K562 (cell line): ENCODE results near the gene MICAL1. TPM values are rescaled to one million over a fixed set of nuclear protein-coding genes. Genes with fewer than 3 reads are reported as not detected.

Experiments used
- ATAC-seq: fragments of 200-7000 bp; cut with Tn5 transposase; 3 replicates; pipeline ENCODE4 v1.9.1; 2020; ENCODE audit warnings: moderate library complexity
- BruUV-seq: library from RNA; stranded (reverse); fragments of 400-500 nt; replicated peaks from 2 replicates; lab custom pipeline; 2021; lab: Mats Ljungman, UMichigan
- CTCF ChIA-PET: fragments of 300-600 bp; formaldehyde crosslinking; extraction: SDS; loops from one replicate; lab custom pipeline; 2021; ENCODE audit warnings: low intra/inter-chr PET ratio; lab: Yijun Ruan, JAX
- POLR2A ChIA-PET: fragments of 300-600, 350-650 bp; sonication (Branson Sonifier 250); formaldehyde crosslinking; extraction: SDS; loops from one replicate; lab custom pipeline; 2021; ENCODE audit warnings: antibody characterized with exemption, inconsistent platforms; lab: Yijun Ruan, JAX
- DNase-seq, 4 experiments: peaks; one replicate each; pipeline versions ENCODE4 v3.0.0 to v3.0.0-alpha.2; 2011 to 2018; ENCODE audit warnings: low spot score in 3 of 4, mixed read lengths in 3 of 4; ENCODE audit errors: extremely low read depth in 1 of 4
- FAIRE-seq: peaks from 2 replicates; lab custom pipeline; 2011; peaks lifted over from hg19 to GRCh38; lab: Jason Lieb, UNC
- H2AFZ ChIP-seq: 2 replicates; pipeline ENCODE4 v1.6.0; 2011; ENCODE audit warnings: low read depth, low read length, control low read depth, inconsistent platforms
- H3K27ac ChIP-seq: fragments of 200-600 bp; 3 replicates; pipeline ENCODE4 v1.8.0; 2011; ENCODE audit warnings: low read depth, mild to moderate bottlenecking, control low read depth, inconsistent platforms, low read length, moderate library complexity, mixed read lengths; ENCODE audit errors: extremely low read depth
- H3K27me3 ChIP-seq, 2 experiments: fragments of 300-600 bp in 1 of 2; 2 replicates in 1 of 2; 3 replicates in 1 of 2; pipeline versions ENCODE4 v1.6.0 to v1.8.0; 2011; ENCODE audit warnings: inconsistent platforms in 2 of 2, low read length in 2 of 2, mild to moderate bottlenecking in 1 of 2, mixed read lengths in 1 of 2, moderate library complexity in 1 of 2; ENCODE audit not compliant: control insufficient read depth in 2 of 2, insufficient read depth in 2 of 2
- H3K36me3 ChIP-seq: fragments of 300-600 bp; 3 replicates; pipeline ENCODE4 v1.8.0; 2011; ENCODE audit warnings: mild to moderate bottlenecking, low read length, inconsistent platforms; ENCODE audit not compliant: control insufficient read depth, insufficient read depth
- H3K4me1 ChIP-seq, 2 experiments: fragments of 200-600 bp in 1 of 2; replicated peaks in 1 of 2; 2 replicates in 1 of 2; 3 replicates in 1 of 2; pipeline versions ENCODE4 v1.5.1 to v1.8.0; 2011; ENCODE audit warnings: inconsistent platforms in 2 of 2, low read length in 2 of 2, mild to moderate bottlenecking in 1 of 2, mixed read lengths in 1 of 2, moderate library complexity in 1 of 2; ENCODE audit not compliant: control insufficient read depth in 2 of 2, insufficient read depth in 2 of 2
- H3K4me2 ChIP-seq: 2 replicates; pipeline ENCODE4 v1.6.1; 2011; ENCODE audit warnings: low read length, control low read depth, inconsistent platforms, mixed read lengths; ENCODE audit not compliant: insufficient read depth
- H3K4me3 ChIP-seq: fragments of 200-600 bp; sonication (generic), shearing (Covaris generic); 2 replicates; pipeline ENCODE4 v1.5.1; 2016; ENCODE audit warnings: control low read depth, inconsistent platforms
- H3K79me2 ChIP-seq: fragments of 200-600 bp; 3 replicates; pipeline ENCODE4 v1.8.0; 2011; ENCODE audit warnings: low read length, inconsistent platforms; ENCODE audit not compliant: control insufficient read depth, insufficient read depth
- H3K9ac ChIP-seq, 2 experiments: 2 replicates each; pipeline versions ENCODE4 v1.6.0 to v1.6.1; 2011; ENCODE audit warnings: low read depth in 2 of 2, low read length in 2 of 2, control low read depth in 1 of 2, inconsistent platforms in 1 of 2, mild to moderate bottlenecking in 1 of 2, mixed read lengths in 1 of 2; ENCODE audit not compliant: insufficient read depth in 1 of 2
- H3K9me1 ChIP-seq: one replicate; pipeline ENCODE4 v1.6.0; 2011; ENCODE audit warnings: inconsistent platforms, mild to moderate bottlenecking, low read length, moderate library complexity; ENCODE audit not compliant: control insufficient read depth, insufficient read depth
- H3K9me3 ChIP-seq: replicated peaks from 2 replicates; pipeline ENCODE4 v1.5.1; 2011; ENCODE audit warnings: low read depth, low read length, inconsistent platforms; ENCODE audit not compliant: control insufficient read depth, insufficient read depth
- H4K20me1 ChIP-seq: replicated peaks from 2 replicates; pipeline ENCODE4 v1.6.1; 2011; ENCODE audit warnings: low read length, inconsistent platforms, mixed read lengths; ENCODE audit not compliant: control insufficient read depth, insufficient read depth
- BCOR ChIP-seq: fragments of 450-650 bp; IDR thresholded peaks from 2 replicates; pipeline ENCODE4 v1.6.1; 2016
- EP400 ChIP-seq: fragments of 450-650 bp; IDR thresholded peaks from 2 replicates; pipeline ENCODE4 v1.6.1; 2017; ENCODE audit warnings: antibody characterized with exemption, mild to moderate bottlenecking, moderate library complexity
- FOXP1 ChIP-seq: sonication (generic); formaldehyde crosslinking; IDR thresholded peaks from 2 replicates; pipeline ENCODE4 v1.8.0; 2022; ENCODE audit warnings: mild to moderate bottlenecking, missing genetic modification reagents
- HSF4 ChIP-seq: fragments of 250-450 bp; sonication (Bioruptor Pico); IDR thresholded peaks from 2 replicates; pipeline ENCODE4 v2.1.2; 2022; ENCODE audit warnings: mild to moderate bottlenecking, moderate library complexity, borderline replicate concordance
- KAT2B ChIP-seq: IDR thresholded peaks from one replicate; pipeline ENCODE4 v1.6.1; 2012; ENCODE audit warnings: low read depth, mild to moderate bottlenecking, control low read depth, inconsistent platforms, low read length, moderate library complexity
- RBM25 ChIP-seq: fragments of 200-400 bp; formaldehyde crosslinking; IDR thresholded peaks from 2 replicates; pipeline ENCODE4 v1.6.1; 2018; ENCODE audit warnings: low read length, low read depth, moderate library complexity; ENCODE audit not compliant: severe bottlenecking
- ZNF121 ChIP-seq: sonication (generic); formaldehyde crosslinking; conservative IDR thresholded peaks from 2 replicates; pipeline ENCODE4 v1.8.0; 2022; ENCODE audit warnings: missing genetic modification reagents
- WGBS: fragments of 100-300 bp; shearing (Covaris generic); methylation state at CpG from one replicate; pipeline ENCODE4 v1.1.6; 2016; ENCODE audit warnings: low coverage, mixed read lengths; ENCODE audit not compliant: insufficient coverage; ENCODE audit errors: missing lambda C conversion rate; 5-methylcytosine and 5-hydroxymethylcytosine counted together
- in situ Hi-C: fragments of 300-500 bp; cut with MboI; formaldehyde crosslinking; loops from 4 replicates; pipeline ENCODE4 v1.15.0; 2018; ENCODE audit warnings: inconsistent platforms, mixed read lengths
- intact Hi-C: fragments of 100-400 bp; cut with micrococcal nuclease; formaldehyde crosslinking; loops from 2 replicates; pipeline ENCODE4 v1.14.2; 2022
- polyA plus RNA-seq, 8 experiments: library from polyadenylated mRNA; depleted of rRNA in 4 of 8; stranded (reverse) in 5 of 8; unstranded in 3 of 8; fragments of >200 nt; fragmentation: Nextera tagmentation in 2 of 8; fragmentation: Illumina TruSeq in 1 of 8; extraction: Ambion mirVana in 2 of 8; extraction: Trizol in 1 of 8; gene quantifications; 2 replicates each; pipeline versions ENCODE4 v1.2.1 to v1.2.3, GENCODE V29; 2011 to 2014; ENCODE audit warnings: inconsistent platforms in 1 of 8, missing spikeins in 1 of 8
- total RNA-seq, 7 experiments: library from RNA; depleted of rRNA in 6 of 7; stranded (reverse); fragments of >200 nt in 6 of 7; fragmentation: Illumina TruSeq in 2 of 7; extraction: Trizol in 2 of 7; gene quantifications; 2 replicates each; pipeline versions ENCODE4 v1.2.1 to v1.2.3, GENCODE V29; 2011 to 2021; ENCODE audit warnings: low replicate concordance in 1 of 7
- TF ChIP-seq, protein P1 (sequence below), 2 experiments: IDR thresholded peaks; 2 replicates each; pipeline ENCODE4 v1.6.1; 2011; ENCODE audit warnings: borderline replicate concordance in 1 of 2, control low read depth in 1 of 2, low read depth in 1 of 2, low read length in 1 of 2, mild to moderate bottlenecking in 1 of 2, mixed read lengths in 1 of 2, moderate library complexity in 1 of 2; ENCODE audit not compliant: insufficient read depth in 1 of 2, insufficient read length in 1 of 2, poor library complexity in 1 of 2, severe bottlenecking in 1 of 2; ENCODE audit errors: extremely low read depth in 1 of 2
- TF ChIP-seq, protein P2 (sequence below): fragments of 250-450 bp; sonication (Bioruptor Pico); IDR thresholded peaks from 2 replicates; pipeline ENCODE4 v1.8.0; 2021; ENCODE audit warnings: borderline replicate concordance, mild to moderate bottlenecking, moderate library complexity; ENCODE audit not compliant: poor library complexity, severe bottlenecking

MICAL1 gene
- total and polyA plus RNA-seq, 9 of the 15 experiments (the other 6 are each of a cell fraction or from before 2014, with no cell fraction given) = 0.07 to 15.2 (median 7.0) TPM

DNA sequence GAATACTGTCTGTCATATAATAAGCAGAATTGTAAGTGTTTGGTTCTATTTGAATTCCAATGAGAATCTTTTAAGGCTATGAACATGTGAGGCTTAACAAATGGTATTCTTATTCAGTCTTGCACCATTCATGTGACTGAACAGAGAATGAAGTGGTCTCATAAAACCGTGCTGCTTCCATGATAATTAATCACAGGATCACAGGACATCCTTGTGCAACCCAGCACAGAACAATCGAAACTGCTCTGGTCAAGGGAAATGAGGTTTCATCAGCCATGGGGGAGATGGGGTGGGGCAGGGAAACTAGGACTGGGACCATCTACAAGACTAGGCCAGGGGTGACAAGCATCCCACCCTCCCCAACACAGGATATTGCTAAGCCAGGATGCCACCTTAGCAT is 21.1 kb downstream of the MICAL1 start (continued):
- TF ChIP-seq, protein P1, sequence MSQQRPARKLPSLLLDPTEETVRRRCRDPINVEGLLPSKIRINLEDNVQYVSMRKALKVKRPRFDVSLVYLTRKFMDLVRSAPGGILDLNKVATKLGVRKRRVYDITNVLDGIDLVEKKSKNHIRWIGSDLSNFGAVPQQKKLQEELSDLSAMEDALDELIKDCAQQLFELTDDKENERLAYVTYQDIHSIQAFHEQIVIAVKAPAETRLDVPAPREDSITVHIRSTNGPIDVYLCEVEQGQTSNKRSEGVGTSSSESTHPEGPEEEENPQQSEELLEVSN (IDR thresholded peaks at IDR 0.05; ENCODE audit: borderline replicate concordance in 1 of 2, extremely low read depth in 1 of 2, insufficient read depth in 1 of 2, insufficient read length in 1 of 2, low read depth in 1 of 2, low read length in 1 of 2, poor library complexity in 1 of 2, severe bottlenecking in 1 of 2) = no peak
- TF ChIP-seq KAT2B = no peak
- TF ChIP-seq ZNF121 = no peak
- TF ChIP-seq, all 486 proteins: peak for 0

DNA sequence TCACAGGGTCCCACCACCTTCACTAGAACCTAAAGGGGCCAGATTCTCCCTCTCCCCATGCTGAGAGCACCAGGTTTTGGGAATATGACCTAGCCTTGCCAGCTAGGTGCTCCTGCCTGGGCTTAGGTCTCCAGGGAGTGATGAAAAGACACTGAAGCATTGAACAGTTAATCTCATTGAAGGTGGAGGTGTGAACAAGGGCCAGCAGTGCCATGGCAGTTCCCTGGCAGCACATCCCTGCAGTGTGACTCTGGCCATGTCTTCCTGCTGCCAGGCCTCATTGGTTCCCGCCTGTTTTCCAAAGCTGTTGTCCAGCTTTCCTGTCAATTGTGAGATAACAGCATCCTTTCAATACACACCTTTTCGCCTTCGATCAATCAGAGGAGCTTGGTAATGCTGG is 26.1 kb downstream of the MICAL1 start:
- Histone ChIP-seq H3K4me2 (no peak overlapping the region), H2AFZ (no peak overlapping the region), H3K9me3 (no peaks in the 10 kb centered on the region), H3K27ac (no peak overlapping the region), H3K9ac (no peak overlapping the region), H3K36me3 (no peaks in the 10 kb centered on the region), H3K9me1 (no peaks in the 10 kb centered on the region), H3K79me2 (no peaks in the 10 kb centered on the region), H4K20me1 (no peaks in the 10 kb centered on the region), H3K4me3 (no peak overlapping the region), H3K27me3 (no peaks in the 10 kb centered on the region), H3K4me1 (no peaks in the 10 kb centered on the region; a peak in 1 of 5 replicates)
- TF ChIP-seq BCOR (no peak), HSF4 (CRISPR knock-in tag) (no peak), RBM25 (no peak), FOXP1 (CRISPR knock-in tag) (no peak), EP400 (no peak)
- TF ChIP-seq, protein P2, sequence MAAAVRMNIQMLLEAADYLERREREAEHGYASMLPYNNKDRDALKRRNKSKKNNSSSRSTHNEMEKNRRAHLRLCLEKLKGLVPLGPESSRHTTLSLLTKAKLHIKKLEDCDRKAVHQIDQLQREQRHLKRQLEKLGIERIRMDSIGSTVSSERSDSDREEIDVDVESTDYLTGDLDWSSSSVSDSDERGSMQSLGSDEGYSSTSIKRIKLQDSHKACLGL (CRISPR knock-in tag) = no peak
- ChIA-PET CTCF (no interaction called here), POLR2A (interaction anchor here (0.9 to 1.0 kb wide), 3 partner anchors 15 to 45 kb away, joined by 3 to 7 read pairs (median 6); no protein-coding TSS in a partner anchor)
- no TSS peak for BruUV-seq
- in situ Hi-C loops = no loop called here
- no peak for DNase-seq
- FAIRE-seq = no peak
- WGBS = 60% methylated on average over 3 of the region's 3 CpGs
- no peak for ATAC-seq
- intact Hi-C loops = no loop called here
